HCEC 1CT (cell line): ENCODE data around the gene THAP11.

Experiments
- DNase-seq: peaks from one replicate; pipeline ENCODE4 v3.0.0-alpha.2; 2017

THAP11 gene

GRCh38 chr16:67841816-67842508, at the start of gene THAP11:
TSS of gene THAP11 (plus strand) at chr16:67842320. CDS start at chr16:67842555, 235 bp downstream.
- peak; percentile 92 for DNase-seq

GRCh38 chr16:67796099-67796718, 45.9 kb upstream of the THAP11 start:
- no peak for DNase-seq

GRCh38 chr16:67800338-67800926, 41.7 kb upstream of the THAP11 start:
- no peak for DNase-seq

GRCh38 chr16:67801241-67801640, 40.9 kb upstream of the THAP11 start:
- DNase-seq = no peak

GRCh38 chr16:67801883-67802282, 40.2 kb upstream of the THAP11 start:
- DNase-seq = no peak

GRCh38 chr16:67803894-67804293, 38.2 kb upstream of the THAP11 start:
- DNase-seq = no peak

- peak; percentile 1 for DNase-seq
Observed at GRCh38 chr16:67804853-67805542, 37.1 kb upstream of the THAP11 start.

- no peak for DNase-seq
Observed at GRCh38 chr16:67805718-67806427, 36.2 kb upstream of the THAP11 start.

GRCh38 chr16:67806428-67807147, 35.5 kb upstream of the THAP11 start, which contains the start of the genes RANBP10 and TSNAXIP1:
TSS of gene RANBP10 (minus strand) at chr16:67806560. CDS start at chr16:67806536, 24 bp downstream.
TSS of gene TSNAXIP1 (plus strand) at chr16:67806889. CDS start at chr16:67807150, 261 bp downstream.
- DNase-seq = peak; percentile 99

GRCh38 chr16:67807148-67807682, 34.9 kb upstream of the THAP11 start:
- no peak for DNase-seq

- DNase-seq = no peak
Observed at GRCh38 chr16:67811899-67812298, 30.2 kb upstream of the THAP11 start.

GRCh38 chr16:67814567-67814966, 27.6 kb upstream of the THAP11 start:
- no peak for DNase-seq

- no peak for DNase-seq
Observed at GRCh38 chr16:67820608-67821259, 21.4 kb upstream of the THAP11 start.

- peak; percentile 24 for DNase-seq
Observed at GRCh38 chr16:67822511-67822910, 19.6 kb upstream of the THAP11 start.

GRCh38 chr16:67825119-67825518, 17.0 kb upstream of the THAP11 start:
- no peak for DNase-seq

- DNase-seq = no peak
Observed at GRCh38 chr16:67825906-67826305, 16.2 kb upstream of the THAP11 start.

GRCh38 chr16:67828651-67829050, 13.5 kb upstream of the THAP11 start:
- DNase-seq = no peak

GRCh38 chr16:67833030-67833414, 9.1 kb upstream of the THAP11 start:
- peak; percentile 66 for DNase-seq

- peak; percentile 76 for DNase-seq
Observed at GRCh38 chr16:67833415-67834241, 8.5 kb upstream of the THAP11 start.

- DNase-seq = no peak
Observed at GRCh38 chr16:67834242-67834614, 7.9 kb upstream of the THAP11 start.
